GM13976 (cell line): ENCODE data around the gene LRRC56.

Experiments used
- DNase-seq: peaks from one replicate; pipeline ENCODE4 v3.0.0; 2012; ENCODE audit warnings: low spot score
- CTCF ChIP-seq: IDR thresholded peaks from 2 replicates; pipeline ENCODE4 v1.5.1; 2012; ENCODE audit warnings: borderline replicate concordance, mild to moderate bottlenecking; ENCODE audit not compliant: insufficient read depth; ENCODE audit errors: extremely low read depth, missing control alignments, control extremely low read depth
- in situ Hi-C: fragments of 300-500 bp; cut with MboI; formaldehyde crosslinking; loops from one replicate; pipeline ENCODE4 v1.12.0; 2022; ENCODE audit warnings: low sequenced_read_pairs, mixed read lengths, inconsistent platforms; ENCODE audit not compliant: unreplicated experiment

The LRRC56 gene

GRCh38 chr11:501683-502287 is 35.5 kb upstream of the LRRC56 start:
- no peak for DNase-seq
- in situ Hi-C loops = no loop called here

GRCh38 chr11:502288-503178 is 34.8 kb upstream of the LRRC56 start:
- TF ChIP-seq CTCF = no peak
- in situ Hi-C loops = no loop called here
- no peak for DNase-seq

More at GRCh38 chr11:501683-502287, 35.5 kb upstream of the LRRC56 start:
- TF ChIP-seq CTCF = no peak

- peak; percentile 76 for DNase-seq
- in situ Hi-C loops = no loop called here
Measured at GRCh38 chr11:503179-503981, 33.9 kb upstream of the LRRC56 start.

GRCh38 chr11:504053-504993 is 33.0 kb upstream of the LRRC56 start:
- no peak for TF ChIP-seq CTCF
- peak; percentile 72 for DNase-seq
- in situ Hi-C loops = no loop called here

More at GRCh38 chr11:503179-503981, 33.9 kb upstream of the LRRC56 start:
- no peak for TF ChIP-seq CTCF

- DNase-seq = no peak
- TF ChIP-seq CTCF = no peak
- in situ Hi-C loops = no loop called here
Measured at GRCh38 chr11:504994-505344, 32.4 kb upstream of the LRRC56 start.
